ENCODE measurements around the gene RPTN. TPM values are rescaled to one million over a fixed set of nuclear protein-coding genes. Genes with fewer than 3 reads are reported as not detected.

The RPTN gene
- polyA plus RNA-seq, 3 donors: not detected

DNA sequence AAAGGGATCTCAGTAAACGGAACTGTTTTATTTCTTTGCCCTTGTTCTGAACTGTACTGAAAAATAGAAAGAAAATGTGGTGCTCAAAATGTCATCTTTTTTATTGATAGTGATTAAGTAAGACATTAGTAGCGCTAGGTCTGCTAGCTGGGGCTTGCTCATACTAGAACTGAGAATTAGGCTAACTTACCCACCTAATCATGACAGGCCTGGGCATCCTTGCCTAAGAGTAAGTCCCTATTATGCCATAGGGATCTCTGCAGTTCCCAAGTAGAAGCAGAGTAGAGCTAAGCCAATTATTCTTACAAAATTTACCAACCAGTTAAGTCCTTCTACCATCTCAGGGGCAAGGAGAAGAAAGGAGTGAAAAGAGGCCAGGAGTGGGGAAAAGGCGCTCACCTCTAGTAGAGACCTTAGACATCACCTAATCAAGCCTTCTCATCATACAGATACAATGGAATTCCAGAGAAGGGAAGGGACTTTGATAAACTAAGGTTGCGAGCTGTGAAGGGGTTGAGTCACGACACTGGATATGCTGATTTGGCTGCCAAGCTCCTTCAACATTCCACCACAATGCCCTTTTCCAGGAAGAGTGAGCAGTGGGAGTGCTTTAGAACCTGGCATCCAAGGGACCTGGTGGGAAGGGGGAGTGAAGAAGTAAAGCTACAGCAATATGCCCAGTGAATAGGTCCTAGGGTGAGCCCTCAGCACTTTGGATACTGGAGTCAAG lies 27.7 kb upstream of the RPTN start:
- no CpG with 5 or more reads among the region's 5 CpGs for WGBS (ENCODE audit: insufficient coverage)
- H2AFZ ChIP-seq (ENCODE audit: insufficient read depth, low read depth, low read length, poor library complexity, severe bottlenecking): no peak overlapping the region

DNA sequence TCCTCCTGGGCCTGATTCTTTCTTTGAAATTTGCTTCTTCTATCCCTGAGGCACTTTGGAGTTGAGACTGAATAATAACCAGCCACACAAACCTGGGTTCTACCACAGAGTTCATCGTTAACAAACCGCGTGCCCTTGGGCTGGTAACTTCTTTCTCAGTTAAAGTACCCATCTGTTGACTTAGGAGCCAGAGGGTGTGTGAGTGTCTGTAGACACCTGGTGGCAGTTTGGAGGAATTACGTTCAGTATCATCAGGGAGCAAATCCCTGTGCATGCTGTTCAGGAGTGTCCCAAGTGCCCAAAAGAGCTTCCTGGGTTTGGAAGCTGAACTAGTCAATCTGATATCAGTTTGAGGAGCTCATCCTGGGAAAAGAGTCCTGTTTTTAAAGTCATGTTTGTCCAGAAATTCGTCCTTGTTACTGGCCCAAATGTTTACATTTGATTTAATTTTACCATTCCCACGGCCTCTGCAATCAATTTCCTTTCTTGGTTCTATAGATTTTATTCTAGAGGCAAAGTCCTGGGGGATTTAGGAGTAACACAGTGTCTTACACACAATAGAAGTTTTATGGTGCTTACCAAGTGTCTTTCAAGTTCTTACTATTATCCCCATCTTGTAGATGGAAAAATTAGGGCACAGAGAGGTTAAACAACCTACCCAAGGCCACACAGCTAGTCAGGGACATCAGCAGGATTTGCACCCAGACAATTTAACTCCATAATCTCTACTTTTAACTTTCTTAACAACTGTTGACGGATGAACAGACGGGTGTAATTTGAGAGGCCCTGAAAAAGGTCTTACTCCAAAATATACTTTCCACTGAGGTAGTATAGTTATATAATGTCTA lies 26.7 kb upstream of the RPTN start:
- Histone ChIP-seq H3K27me3 (ENCODE audit: control insufficient read depth in 2 of 2, insufficient read depth in 2 of 2, low read length in 2 of 2) (peaks cover 0 to 15% of the 10 kb centered on the region in 2 donors), H3K4me1 (ENCODE audit: control insufficient read depth in 1 of 2, insufficient read depth in 2 of 2, low read length in 2 of 2) (peaks cover 15 to 20% of the 10 kb centered on the region in 2 donors), H3K79me2 (ENCODE audit: insufficient read depth, low read length) (no peaks in the 10 kb centered on the region), H3K27ac (ENCODE audit: low read depth in 1 of 2, low read length in 2 of 2) (no peak overlapping the region), H2AFZ (ENCODE audit: insufficient read depth, low read depth, low read length, poor library complexity, severe bottlenecking) (no peak overlapping the region), H3K4me3 (replicated peaks in 1 of 3; ENCODE audit: low read depth in 2 of 3, low read length in 3 of 3) (no peak overlapping the region), H3K9ac (ENCODE audit: insufficient read depth, low read length, poor library complexity, severe bottlenecking) (no peak overlapping the region), H3K4me2 (replicated peaks; ENCODE audit: extremely low read depth, low read length, poor library complexity, severe bottlenecking) (no peak overlapping the region), H3K36me3 (replicated peaks in 1 of 2; ENCODE audit: control insufficient read depth in 1 of 2, insufficient read depth in 2 of 2, low read length in 2 of 2) (no peaks in the 10 kb centered on the region), H4K20me1 (ENCODE audit: insufficient read depth, low read length) (no peaks in the 10 kb centered on the region), H3K9me3 (replicated peaks in 1 of 2; ENCODE audit: control insufficient read depth in 1 of 2, insufficient read depth in 1 of 2, low read length in 2 of 2) (no peaks in the 10 kb centered on the region)
- peaks cover 9 to 20% (median 19%) of the 10 kb centered on the region in 3 donors for H3K27me3 Mint-ChIP-seq (ENCODE audit: low read depth in 3 of 3)
- H3K4me3 Mint-ChIP-seq: no peak overlapping the region
- peaks cover 0 to 3% (median 0%) of the 10 kb centered on the region in 7 donors for H3K9me3 Mint-ChIP-seq
- H3K36me3 Mint-ChIP-seq: no peaks in the 10 kb centered on the region
- TF ChIP-seq, protein P1, sequence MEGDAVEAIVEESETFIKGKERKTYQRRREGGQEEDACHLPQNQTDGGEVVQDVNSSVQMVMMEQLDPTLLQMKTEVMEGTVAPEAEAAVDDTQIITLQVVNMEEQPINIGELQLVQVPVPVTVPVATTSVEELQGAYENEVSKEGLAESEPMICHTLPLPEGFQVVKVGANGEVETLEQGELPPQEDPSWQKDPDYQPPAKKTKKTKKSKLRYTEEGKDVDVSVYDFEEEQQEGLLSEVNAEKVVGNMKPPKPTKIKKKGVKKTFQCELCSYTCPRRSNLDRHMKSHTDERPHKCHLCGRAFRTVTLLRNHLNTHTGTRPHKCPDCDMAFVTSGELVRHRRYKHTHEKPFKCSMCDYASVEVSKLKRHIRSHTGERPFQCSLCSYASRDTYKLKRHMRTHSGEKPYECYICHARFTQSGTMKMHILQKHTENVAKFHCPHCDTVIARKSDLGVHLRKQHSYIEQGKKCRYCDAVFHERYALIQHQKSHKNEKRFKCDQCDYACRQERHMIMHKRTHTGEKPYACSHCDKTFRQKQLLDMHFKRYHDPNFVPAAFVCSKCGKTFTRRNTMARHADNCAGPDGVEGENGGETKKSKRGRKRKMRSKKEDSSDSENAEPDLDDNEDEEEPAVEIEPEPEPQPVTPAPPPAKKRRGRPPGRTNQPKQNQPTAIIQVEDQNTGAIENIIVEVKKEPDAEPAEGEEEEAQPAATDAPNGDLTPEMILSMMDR (IDR thresholded peaks at IDR 0.05): peak; percentile 94
- DNase-seq: peak; percentile 47 to 68 (median 67)
- H3K27ac Mint-ChIP-seq: peak overlapping the region in 1 of 7 donors; percentile 31
- H3K4me1 Mint-ChIP-seq: peaks cover 28% of the 10 kb centered on the region
- 0% methylated on average over 1 of the region's 8 CpGs for WGBS (ENCODE audit: insufficient coverage)
- intact Hi-C loops (cut with micrococcal nuclease): loop anchor here (1.0 to 2.0 kb wide), 2 partner anchors 133 kb away; no protein-coding TSS in a partner anchor

More for the DNA sequence above, 27.7 kb upstream of the RPTN start:
- intact Hi-C loops (cut with micrococcal nuclease): no loop called here
- Histone ChIP-seq H3K27ac (ENCODE audit: low read depth in 1 of 2, low read length in 2 of 2) (no peak overlapping the region), H3K9ac (ENCODE audit: insufficient read depth, low read length, poor library complexity, severe bottlenecking) (no peak overlapping the region), H3K9me3 (replicated peaks in 1 of 2; ENCODE audit: control insufficient read depth in 1 of 2, insufficient read depth in 1 of 2, low read length in 2 of 2) (no peaks in the 10 kb centered on the region), H3K4me1 (ENCODE audit: control insufficient read depth in 1 of 2, insufficient read depth in 2 of 2, low read length in 2 of 2) (peaks cover 15 to 20% of the 10 kb centered on the region in 2 donors), H4K20me1 (ENCODE audit: insufficient read depth, low read length) (no peaks in the 10 kb centered on the region), H3K79me2 (ENCODE audit: insufficient read depth, low read length) (no peaks in the 10 kb centered on the region), H3K27me3 (ENCODE audit: control insufficient read depth in 2 of 2, insufficient read depth in 2 of 2, low read length in 2 of 2) (peaks cover 0 to 15% of the 10 kb centered on the region in 2 donors), H3K4me2 (replicated peaks; ENCODE audit: extremely low read depth, low read length, poor library complexity, severe bottlenecking) (no peak overlapping the region), H3K4me3 (replicated peaks in 1 of 3; ENCODE audit: low read depth in 2 of 3, low read length in 3 of 3) (no peak overlapping the region), H3K36me3 (replicated peaks in 1 of 2; ENCODE audit: control insufficient read depth in 1 of 2, insufficient read depth in 2 of 2, low read length in 2 of 2) (no peaks in the 10 kb centered on the region)
- TF ChIP-seq, protein P1 (IDR thresholded peaks at IDR 0.05): no peak
- Mint-ChIP-seq H3K4me3 (no peak overlapping the region), H3K27me3 (ENCODE audit: low read depth in 3 of 3) (peaks cover 11 to 25% (median 23%) of the 10 kb centered on the region in 3 donors), H3K27ac (peak overlapping the region in 1 of 7 donors; percentile 78), H3K36me3 (no peaks in the 10 kb centered on the region), H3K9me3 (peaks cover 0 to 3% (median 0%) of the 10 kb centered on the region in 7 donors), H3K4me1 (peaks cover 35% of the 10 kb centered on the region)
- no peak for DNase-seq
